Kidney (tissue), 14 donors: Measurements from ENCODE around the gene ZMYM2. TPM values are rescaled to one million over a fixed set of nuclear protein-coding genes. Genes with fewer than 3 reads are reported as not detected.

ENCODE experiments used
- DNase-seq, 5 donors: peaks; one replicate each; pipeline ENCODE4 v3.0.0-alpha.2; 2013 to 2020
- FAIRE-seq: peaks from 2 replicates; lab custom pipeline; 2012; peaks lifted over from hg19 to GRCh38; lab: Jason Lieb, UNC
- H3K27ac ChIP-seq, 2 donors: one replicate each; pipeline ENCODE4 v1.7.0; 2013; ENCODE audit warnings: low read depth in 2 of 2, low read length in 2 of 2, inconsistent platforms in 1 of 2
- H3K27me3 ChIP-seq: one replicate; pipeline ENCODE4 v1.7.1; 2013; ENCODE audit warnings: low read length, inconsistent platforms; ENCODE audit not compliant: control insufficient read depth, insufficient read depth
- H3K36me3 ChIP-seq, 3 donors: one replicate each; pipeline versions ENCODE4 v1.7.0 to v1.7.1; 2013; ENCODE audit warnings: low read length in 3 of 3, control low read depth in 1 of 3, inconsistent platforms in 1 of 3; ENCODE audit not compliant: insufficient read depth in 3 of 3, control insufficient read depth in 2 of 3
- H3K4me1 ChIP-seq, 3 donors: one replicate each; pipeline versions ENCODE4 v1.7.0 to v1.7.1; 2013; ENCODE audit warnings: low read length in 3 of 3, inconsistent platforms in 1 of 3, low read depth in 1 of 3; ENCODE audit not compliant: control insufficient read depth in 2 of 3, insufficient read depth in 2 of 3
- H3K4me3 ChIP-seq, 3 donors: one replicate each; pipeline versions ENCODE4 v1.7.0 to v1.8.1; 2013; ENCODE audit warnings: low read length in 3 of 3, control low read depth in 1 of 3, inconsistent platforms in 1 of 3
- H3K9ac ChIP-seq, 3 donors: one replicate each; pipeline versions ENCODE4 v1.7.0 to v1.7.1; 2013; ENCODE audit warnings: low read length in 3 of 3, control low read depth in 1 of 3, inconsistent platforms in 1 of 3
- H3K9me3 ChIP-seq, 3 donors: one replicate each; pipeline versions ENCODE4 v1.7.0 to v1.7.1; 2013; ENCODE audit warnings: low read length in 3 of 3, control low read depth in 1 of 3, inconsistent platforms in 1 of 3; ENCODE audit not compliant: control insufficient read depth in 2 of 3, insufficient read depth in 1 of 3
- CTCF ChIP-seq: IDR thresholded peaks from 3 replicates; pipeline ENCODE4 v1.5.1; 2012; ENCODE audit warnings: mild to moderate bottlenecking, moderate library complexity, borderline replicate concordance; ENCODE audit not compliant: insufficient read depth; ENCODE audit errors: extremely low read depth
- intact Hi-C: fragments of 100-400 bp; cut with DNase I; formaldehyde crosslinking; loops from one replicate; pipeline ENCODE4 v1.11.1; 2022
- polyA plus RNA-seq: library from polyadenylated mRNA; stranded (reverse); fragments of 350-450 nt; fragmentation: Illumina TruSeq; extraction: RNeasy Lipid Tissue Mini Kit (QIAGEN cat#74804); gene quantifications from one replicate; pipeline ENCODE4 v1.2.3, GENCODE V29; 2014; ENCODE audit warnings: low read depth, low replicate concordance; ENCODE audit not compliant: insufficient read depth
- total RNA-seq: library from RNA; stranded (reverse); fragmentation: NEBNext Ultra II Directional; extraction: Animal tissue kit (Norgen Biotek cat#: 25700); gene quantifications from one replicate; pipeline ENCODE4 v1.2.1, GENCODE V29; 2021
- donor health status: control.
- donor health status: control.
- donor health status: control.
- donor health status: control.
- donor health status: control.
- donor health status: DM: yes; HTN: yes; CAD: no.
- donor health status: Normal renal cell carcinoma (clear cell type).

Gene ZMYM2
- total and polyA plus RNA-seq, 2 donors from 2014 or later = 22.7 to 81.3 TPM

DNA sequence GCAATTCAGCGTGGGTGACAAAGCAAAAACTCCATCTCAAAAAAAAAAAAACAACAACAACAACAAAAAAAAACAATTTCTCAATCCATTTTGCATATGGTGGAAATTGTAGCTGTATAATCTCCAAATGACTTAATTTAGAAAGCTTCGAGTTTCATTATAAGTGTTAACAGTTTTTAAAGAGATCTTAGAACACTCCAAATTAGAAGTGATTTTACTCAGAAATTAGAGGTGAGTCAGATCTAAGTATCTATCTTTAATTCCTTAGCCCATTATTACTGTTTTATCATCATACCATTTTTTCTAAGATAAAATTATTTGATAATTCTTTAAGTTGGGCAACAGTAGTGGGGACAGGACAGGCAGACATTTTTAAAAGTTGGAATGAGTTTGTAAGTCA lies 60.5 kb downstream of the ZMYM2 start:
- DNase-seq = no peak
- no peak for TF ChIP-seq CTCF
- Histone ChIP-seq H3K4me1 (no peaks in the 10 kb centered on the region), H3K27ac (no peak overlapping the region), H3K9me3 (peaks cover 2 to 18% (median 7%) of the 10 kb centered on the region in 3 donors), H3K36me3 (peaks cover 2 to 12% (median 3%) of the 10 kb centered on the region in 3 donors), H3K4me3 (no peak overlapping the region), H3K27me3 (no peaks in the 10 kb centered on the region), H3K9ac (no peak overlapping the region)
- intact Hi-C loops = no loop called here
- FAIRE-seq = no peak

DNA sequence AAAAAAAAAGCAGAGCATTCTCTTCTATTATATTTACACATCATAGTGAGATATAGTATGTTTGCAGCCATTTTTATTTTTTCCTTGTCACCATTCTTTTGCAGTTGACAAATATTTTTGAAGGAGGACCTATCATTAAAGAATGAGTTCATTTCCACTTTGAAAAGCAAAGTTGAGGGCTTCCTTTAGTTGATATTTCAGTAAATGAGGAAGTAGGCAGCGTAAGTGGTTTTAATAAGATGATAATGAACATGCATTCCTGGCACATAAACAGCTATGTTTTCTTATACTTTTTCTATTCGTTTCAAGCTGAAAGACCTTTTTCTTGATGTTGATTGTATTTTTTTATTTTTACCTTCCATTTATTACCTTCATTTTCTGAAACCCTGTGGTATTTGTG lies 66.2 kb downstream of the ZMYM2 start:
- no peak overlapping the region for H3K27ac ChIP-seq
- no peak for TF ChIP-seq CTCF
- H3K27me3 ChIP-seq = no peaks in the 10 kb centered on the region
- no peak for FAIRE-seq
- no peaks in the 10 kb centered on the region for H3K9me3 ChIP-seq
- intact Hi-C loops = no loop called here
- H3K36me3 ChIP-seq = peaks cover 5 to 10% (median 9%) of the 10 kb centered on the region in 3 donors
- H3K4me1 ChIP-seq = no peaks in the 10 kb centered on the region
- H3K4me3 ChIP-seq = no peak overlapping the region
- no peak for DNase-seq
- no peak overlapping the region for H3K9ac ChIP-seq

- no peak for FAIRE-seq
Observed at GRCh38 chr13:20028953-20029352, 70.4 kb downstream of the ZMYM2 start.

More at GRCh38 chr13:20028953-20029352, 70.4 kb downstream of the ZMYM2 start:
- peaks cover 7 to 28% (median 9%) of the 10 kb centered on the region in 3 donors for H3K36me3 ChIP-seq
- H3K27me3 ChIP-seq = no peaks in the 10 kb centered on the region
- no peak overlapping the region for H3K9ac ChIP-seq
- intact Hi-C loops = no loop called here
- no peak for DNase-seq
- no peak for TF ChIP-seq CTCF
- no peaks in the 10 kb centered on the region for H3K9me3 ChIP-seq
- no peak overlapping the region for H3K27ac ChIP-seq
- H3K4me1 ChIP-seq = no peaks in the 10 kb centered on the region
- no peak overlapping the region for H3K4me3 ChIP-seq
